Left lobe of liver (tissue), 1 donor: ENCODE measurements around the gene GSX2. TPM values are rescaled to one million over a fixed set of nuclear protein-coding genes. Genes with fewer than 3 reads are reported as not detected.

Source experiments
- total RNA-seq: library from RNA; stranded (reverse); gene quantifications from one replicate; pipeline ENCODE4 v1.2.1, GENCODE V29; 2021
- donor health status: DM: no; HTN: yes; CAD: no.

Gene GSX2
- total RNA-seq, 1 donor from 2014 or later: not detected

Other genes with a start within 250 kb of the GSX2 start
- 9.6 TPM for gene CHIC2, start 35.6 kb upstream of the GSX2 start, total RNA-seq
- 15.5 TPM for gene PDGFRA, start 129.1 kb downstream of the GSX2 start, total RNA-seq